Activated T-cell treated with anti-CD3 and anti-CD28 coated beads for 4 hours (primary cell): Measurements from ENCODE around the gene RPA3.
A peak's percentile ranks its signal among the peaks of the same experiment; 100 is the strongest.

Experiments
- DNase-seq: peaks from one replicate; pipeline ENCODE4 v3.0.0-alpha.2; 2020

RPA3 gene

GRCh38 chr7:7650682-7651206 is 67.7 kb downstream of the RPA3 start:
- DNase-seq = no peak

- no peak for DNase-seq
Observed at GRCh38 chr7:7647495-7648036, 70.8 kb downstream of the RPA3 start.

- DNase-seq = no peak
Observed at GRCh38 chr7:7642081-7642480, 76.3 kb downstream of the RPA3 start.

GRCh38 chr7:7641129-7641663 is 77.2 kb downstream of the RPA3 start:
- peak; percentile 9 for DNase-seq

- peak; percentile 94 for DNase-seq
Observed at GRCh38 chr7:7640221-7641128, 77.9 kb downstream of the RPA3 start, which contains the start of gene UMAD1. TSS of gene UMAD1 (plus strand) at chr7:7640752. CDS start at chr7:7673372, 32,620 bp downstream.

GRCh38 chr7:7639847-7640220 is 78.6 kb downstream of the RPA3 start:
- peak; percentile 31 for DNase-seq

GRCh38 chr7:7639421-7639820 is 79.0 kb downstream of the RPA3 start:
- no peak for DNase-seq

GRCh38 chr7:7630626-7631329 is 87.6 kb downstream of the RPA3 start:
- DNase-seq = no peak

- no peak for DNase-seq
Observed at GRCh38 chr7:7628476-7628875, 89.9 kb downstream of the RPA3 start.

GRCh38 chr7:7620644-7621210 is 97.7 kb downstream of the RPA3 start:
- DNase-seq = no peak

- no peak for DNase-seq
Observed at GRCh38 chr7:7620236-7620635, 98.2 kb downstream of the RPA3 start.

- no peak for DNase-seq
Observed at GRCh38 chr7:7618410-7618809, 100.0 kb downstream of the RPA3 start.

GRCh38 chr7:7617550-7617949 is 100.9 kb downstream of the RPA3 start:
- no peak for DNase-seq

- no peak for DNase-seq
Observed at GRCh38 chr7:7614018-7614741, 104.2 kb downstream of the RPA3 start.

- no peak for DNase-seq
Observed at GRCh38 chr7:7613210-7613609, 105.2 kb downstream of the RPA3 start.

- DNase-seq = no peak
Observed at GRCh38 chr7:7612519-7612918, 105.9 kb downstream of the RPA3 start.

GRCh38 chr7:7609330-7609729 is 109.1 kb downstream of the RPA3 start:
- DNase-seq = no peak

GRCh38 chr7:7607010-7607409 is 111.4 kb downstream of the RPA3 start:
- DNase-seq = no peak

GRCh38 chr7:7596176-7596575 is 122.2 kb downstream of the RPA3 start:
- no peak for DNase-seq

- DNase-seq = no peak
Observed at GRCh38 chr7:7595451-7595850, 123.0 kb downstream of the RPA3 start.
